Measurements from ENCODE around the gene SLC40A1.

Gene SLC40A1

GRCh38 chr2:189526241-189526640 lies 54.3 kb downstream of the SLC40A1 start:
- no peak for TF ChIP-seq CTCF (IDR thresholded peaks at IDR 0.05; ENCODE audit: insufficient read depth, missing control alignments)
- FAIRE-seq (no peak), DNase-seq (ENCODE audit: insufficient read length, low spot score) (no peak)

- FAIRE-seq: no peak
- no peak for DNase-seq (ENCODE audit: insufficient read length, low spot score)
- TF ChIP-seq CTCF (IDR thresholded peaks at IDR 0.05; ENCODE audit: insufficient read depth, missing control alignments): no peak
These were observed 55.8 kb downstream of the SLC40A1 start for GRCh38 chr2:189524746-189525145.

GRCh38 chr2:189522435-189523151 lies 58.0 kb downstream of the SLC40A1 start:
- DNase-seq (ENCODE audit: insufficient read length, low spot score) (no peak), FAIRE-seq (no peak)

GRCh38 chr2:189521699-189522434 lies 58.7 kb downstream of the SLC40A1 start:
- no peak for FAIRE-seq
- no peak for DNase-seq (ENCODE audit: insufficient read length, low spot score)
- TF ChIP-seq CTCF (IDR thresholded peaks at IDR 0.05; ENCODE audit: insufficient read depth, missing control alignments): no peak

More at GRCh38 chr2:189522435-189523151, 58.0 kb downstream of the SLC40A1 start:
- no peak for TF ChIP-seq CTCF (IDR thresholded peaks at IDR 0.05; ENCODE audit: insufficient read depth, missing control alignments)

- DNase-seq (ENCODE audit: insufficient read length, low spot score) (no peak), FAIRE-seq (no peak)
- TF ChIP-seq CTCF (IDR thresholded peaks at IDR 0.05; ENCODE audit: insufficient read depth, missing control alignments): no peak
These were observed 60.8 kb downstream of the SLC40A1 start for GRCh38 chr2:189519631-189520387.

- DNase-seq (ENCODE audit: insufficient read length, low spot score): no peak
- no peak for FAIRE-seq
- no peak for TF ChIP-seq CTCF (IDR thresholded peaks at IDR 0.05; ENCODE audit: insufficient read depth, missing control alignments)
These were observed 62.6 kb downstream of the SLC40A1 start for GRCh38 chr2:189517847-189518535.

All from D721Med (cell line).